Activated CD8-positive, alpha-beta memory T cell treated with anti-CD3 and anti-CD28 coated beads, Interleukin-2, amount 10 ng/mL, durations not matched to agents 7 days and 5 days (primary cell): Measurements from ENCODE around the gene CD7. TPM values are rescaled to one million over a fixed set of nuclear protein-coding genes. Genes with fewer than 3 reads are reported as not detected.
"Not testable (repeated sequence)": the region's sequence is repeated elsewhere in the genome, so short reads cannot be mapped to it uniquely, and the experiment has no call there.

Source experiments
- ATAC-seq: fragments of 150-1000 bp; cut with Tn5 transposase; one replicate; pipeline ENCODE4 v1.10.0; 2021; ENCODE audit warnings: moderate library complexity
- CTCF ChIA-PET: fragments of 350-600 bp; sonication (Branson Sonifier 250); formaldehyde crosslinking; loops from one replicate; lab custom pipeline; 2021; ENCODE audit warnings: antibody characterized with exemption; lab: Charles Lee
- DNase-seq: peaks from one replicate; pipeline ENCODE4 v3.0.0-alpha.2; 2020
- H3K27ac Mint-ChIP-seq: one replicate; pipeline ENCODE4 v1.8.0; 2021; ENCODE audit warnings: mild to moderate bottlenecking, mixed read lengths
- H3K27me3 Mint-ChIP-seq: one replicate; pipeline ENCODE4 v1.8.0; 2021; ENCODE audit warnings: mixed read lengths
- H3K36me3 Mint-ChIP-seq: one replicate; pipeline ENCODE4 v1.8.0; 2021; ENCODE audit warnings: mild to moderate bottlenecking, mixed read lengths
- H3K4me1 Mint-ChIP-seq: one replicate; pipeline ENCODE4 v1.8.0; 2021; ENCODE audit warnings: mixed read lengths
- H3K4me3 Mint-ChIP-seq: one replicate; pipeline ENCODE4 v1.8.0; 2021; ENCODE audit warnings: mild to moderate bottlenecking, moderate library complexity, mixed read lengths
- H3K9me3 Mint-ChIP-seq: one replicate; pipeline ENCODE4 v1.8.0; 2022; ENCODE audit warnings: low read depth, mixed read lengths
- total RNA-seq, 2 experiments: library from RNA; stranded (reverse); gene quantifications; one replicate each; pipeline ENCODE4 v1.2.3, GENCODE V29; 2021

CD7 gene
- total RNA-seq, 2 experiments from 2014 or later: 307 to 417 TPM

DNA sequence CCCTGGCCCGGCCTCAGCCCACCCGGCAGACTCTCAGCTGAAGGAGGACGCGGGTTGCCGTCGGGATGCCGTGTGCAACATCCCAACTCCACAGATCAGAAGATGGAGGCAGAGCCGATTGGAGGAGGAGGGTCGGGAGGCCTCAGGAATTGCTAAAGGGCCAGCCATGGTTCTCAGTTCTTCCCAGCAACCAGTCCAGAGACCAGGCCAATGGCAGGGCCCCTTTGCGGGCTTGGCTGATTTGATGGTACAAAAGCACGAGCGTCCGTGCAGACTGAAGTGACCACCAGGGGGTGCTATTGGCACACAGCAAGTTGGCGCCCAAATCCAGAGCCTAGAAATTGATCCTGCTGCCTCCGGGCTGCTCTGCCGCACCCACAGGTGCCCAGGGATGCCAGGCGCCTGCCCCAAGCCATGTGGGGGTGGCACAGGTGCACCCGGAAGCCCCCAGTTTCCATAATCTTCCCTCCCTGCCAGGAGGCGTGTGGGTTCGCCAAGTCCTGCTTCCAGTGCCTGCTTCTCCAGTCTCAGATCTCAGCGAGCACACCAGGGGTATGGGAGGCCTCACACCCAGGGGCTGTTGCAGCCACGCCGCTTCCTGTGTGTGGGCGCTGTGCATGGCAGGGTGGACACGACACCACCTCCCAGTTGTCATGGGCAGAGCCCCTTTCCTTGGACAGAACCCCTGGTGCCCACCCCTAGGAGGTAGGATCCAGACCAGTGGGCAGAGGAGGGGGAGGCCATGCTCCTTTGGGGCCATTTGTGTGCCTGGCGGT, 34.5 kb upstream of the CD7 start:
- peaks cover 12% of the 10 kb centered on the region for H3K4me1 Mint-ChIP-seq
- DNase-seq: peak; percentile 88
- H3K4me3 Mint-ChIP-seq: no peak overlapping the region
- H3K36me3 Mint-ChIP-seq: no peaks in the 10 kb centered on the region
- no peak overlapping the region for H3K27ac Mint-ChIP-seq
- no peaks in the 10 kb centered on the region for H3K9me3 Mint-ChIP-seq
- CTCF ChIA-PET: interaction anchor here (0.7 to 2.9 kb wide), 16 partner anchors 14 to 322 kb away, joined by 3 to 8 read pairs (median 4); partner anchors contain the start of genes HEXD and SECTM1
- ATAC-seq: peak; percentile 87
- H3K27me3 Mint-ChIP-seq: peaks cover 13% of the 10 kb centered on the region

GRCh38 chr17:82351254-82351712, 33.9 kb upstream of the CD7 start:
- CTCF ChIA-PET: interaction anchor here (0.9 to 2.9 kb wide), 16 partner anchors 13 to 321 kb away, joined by 3 to 16 read pairs (median 4); partner anchors contain the start of genes HEXD and SECTM1
- Mint-ChIP-seq H3K27me3 (peaks cover 20% of the 10 kb centered on the region), H3K27ac (no peak overlapping the region), H3K9me3 (no peaks in the 10 kb centered on the region), H3K4me3 (no peak overlapping the region), H3K36me3 (no peaks in the 10 kb centered on the region), H3K4me1 (peaks cover 18% of the 10 kb centered on the region)
- no peak for ATAC-seq
- DNase-seq: no peak

GRCh38 chr17:82350182-82351030, 33.0 kb upstream of the CD7 start:
- Mint-ChIP-seq H3K4me1 (peaks cover 18% of the 10 kb centered on the region), H3K36me3 (no peaks in the 10 kb centered on the region)
- peak; percentile 48 for ATAC-seq

GRCh38 chr17:82349287-82349701, 31.9 kb upstream of the CD7 start:
- H3K27ac Mint-ChIP-seq: no peak overlapping the region
- H3K36me3 Mint-ChIP-seq: no peaks in the 10 kb centered on the region
- ATAC-seq: no peak
- H3K9me3 Mint-ChIP-seq: no peaks in the 10 kb centered on the region
- DNase-seq: no peak
- peaks cover 18% of the 10 kb centered on the region for H3K27me3 Mint-ChIP-seq
- no peak overlapping the region for H3K4me3 Mint-ChIP-seq
- H3K4me1 Mint-ChIP-seq: peaks cover 18% of the 10 kb centered on the region
- CTCF ChIA-PET: interaction anchor here (0.8 to 2.9 kb wide), 11 partner anchors 15 to 113 kb away, joined by 3 to 16 read pairs (median 5); partner anchors contain the start of genes HEXD and SECTM1

More at GRCh38 chr17:82350182-82351030, 33.0 kb upstream of the CD7 start:
- CTCF ChIA-PET: interaction anchor here (0.8 to 2.9 kb wide), 21 partner anchors 13 to 320 kb away, joined by 3 to 16 read pairs (median 4); partner anchors contain the start of genes HEXD and SECTM1
- H3K27ac Mint-ChIP-seq: no peak overlapping the region
- no peaks in the 10 kb centered on the region for H3K9me3 Mint-ChIP-seq
- no peak overlapping the region for H3K4me3 Mint-ChIP-seq
- peak; percentile 64 for DNase-seq
- peaks cover 18% of the 10 kb centered on the region for H3K27me3 Mint-ChIP-seq

- H3K36me3 Mint-ChIP-seq: no peaks in the 10 kb centered on the region
- no peak overlapping the region for H3K27ac Mint-ChIP-seq
- ATAC-seq: no peak
- peaks cover 18% of the 10 kb centered on the region for H3K4me1 Mint-ChIP-seq
- CTCF ChIA-PET: interaction anchor here (1.0 to 2.9 kb wide), 3 partner anchors 15 to 66 kb away, joined by 3 to 16 read pairs (median 8); no protein-coding TSS in a partner anchor
- H3K27me3 Mint-ChIP-seq: peaks cover 18% of the 10 kb centered on the region
- H3K4me3 Mint-ChIP-seq: no peak overlapping the region
- H3K9me3 Mint-ChIP-seq: no peaks in the 10 kb centered on the region
- DNase-seq: no peak
Measured at GRCh38 chr17:82348866-82349265, 31.5 kb upstream of the CD7 start.

GRCh38 chr17:82348434-82348833, 31.0 kb upstream of the CD7 start:
- H3K4me3 Mint-ChIP-seq: no peak overlapping the region
- H3K36me3 Mint-ChIP-seq: no peaks in the 10 kb centered on the region
- CTCF ChIA-PET: interaction anchor here (1.0 to 2.9 kb wide), 2 partner anchors 15 to 66 kb away, joined by 3 to 16 read pairs; no protein-coding TSS in a partner anchor

DNA sequence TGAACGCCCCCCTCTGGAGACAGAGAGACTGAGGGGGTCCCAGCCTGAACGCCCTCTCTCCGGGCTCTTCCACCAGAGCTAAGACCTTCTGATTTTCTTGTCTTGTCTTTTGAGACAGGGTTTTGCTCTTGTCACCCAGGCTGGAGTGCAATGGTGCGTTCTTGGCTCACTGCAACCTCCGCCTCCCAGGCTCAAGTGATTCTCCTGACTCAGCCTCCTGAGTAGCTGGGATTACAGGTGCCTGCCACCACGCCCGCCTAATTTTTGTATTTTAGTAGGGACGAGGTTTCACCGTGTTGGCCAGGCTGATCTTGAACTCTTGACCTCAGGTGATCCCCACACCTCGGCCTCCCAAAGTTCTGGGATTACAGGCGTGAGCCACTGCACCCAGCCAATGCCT, 30.6 kb upstream of the CD7 start:
- DNase-seq, H3K9me3 Mint-ChIP-seq, H3K27ac Mint-ChIP-seq, ATAC-seq, H3K4me3 Mint-ChIP-seq, H3K36me3 Mint-ChIP-seq: not testable (repeated sequence)
- Mint-ChIP-seq H3K27me3 (peaks cover 20% of the 10 kb centered on the region), H3K4me1 (peaks cover 18% of the 10 kb centered on the region)
- CTCF ChIA-PET: interaction anchor here (0.6 kb wide), 1 partner anchor 112 kb away, joined by 3 read pairs; no protein-coding TSS in a partner anchor

More at GRCh38 chr17:82348434-82348833, 31.0 kb upstream of the CD7 start:
- ATAC-seq (no peak), DNase-seq (no peak)
- no peak overlapping the region for H3K27ac Mint-ChIP-seq
- H3K27me3 Mint-ChIP-seq: peaks cover 18% of the 10 kb centered on the region
- H3K9me3 Mint-ChIP-seq: no peaks in the 10 kb centered on the region
- H3K4me1 Mint-ChIP-seq: peaks cover 18% of the 10 kb centered on the region

- no peaks in the 10 kb centered on the region for H3K36me3 Mint-ChIP-seq
- H3K4me3 Mint-ChIP-seq: no peak overlapping the region
- CTCF ChIA-PET: interaction anchor here (1.0 kb wide), 1 partner anchor 110 kb away, joined by 3 read pairs; no protein-coding TSS in a partner anchor
- no peak overlapping the region for H3K27ac Mint-ChIP-seq
- no peak for ATAC-seq
- H3K4me1 Mint-ChIP-seq: peaks cover 13% of the 10 kb centered on the region
- no peaks in the 10 kb centered on the region for H3K9me3 Mint-ChIP-seq
- peaks cover 21% of the 10 kb centered on the region for H3K27me3 Mint-ChIP-seq
- no peak for DNase-seq
Measured at GRCh38 chr17:82346342-82347300, 29.2 kb upstream of the CD7 start.

DNA sequence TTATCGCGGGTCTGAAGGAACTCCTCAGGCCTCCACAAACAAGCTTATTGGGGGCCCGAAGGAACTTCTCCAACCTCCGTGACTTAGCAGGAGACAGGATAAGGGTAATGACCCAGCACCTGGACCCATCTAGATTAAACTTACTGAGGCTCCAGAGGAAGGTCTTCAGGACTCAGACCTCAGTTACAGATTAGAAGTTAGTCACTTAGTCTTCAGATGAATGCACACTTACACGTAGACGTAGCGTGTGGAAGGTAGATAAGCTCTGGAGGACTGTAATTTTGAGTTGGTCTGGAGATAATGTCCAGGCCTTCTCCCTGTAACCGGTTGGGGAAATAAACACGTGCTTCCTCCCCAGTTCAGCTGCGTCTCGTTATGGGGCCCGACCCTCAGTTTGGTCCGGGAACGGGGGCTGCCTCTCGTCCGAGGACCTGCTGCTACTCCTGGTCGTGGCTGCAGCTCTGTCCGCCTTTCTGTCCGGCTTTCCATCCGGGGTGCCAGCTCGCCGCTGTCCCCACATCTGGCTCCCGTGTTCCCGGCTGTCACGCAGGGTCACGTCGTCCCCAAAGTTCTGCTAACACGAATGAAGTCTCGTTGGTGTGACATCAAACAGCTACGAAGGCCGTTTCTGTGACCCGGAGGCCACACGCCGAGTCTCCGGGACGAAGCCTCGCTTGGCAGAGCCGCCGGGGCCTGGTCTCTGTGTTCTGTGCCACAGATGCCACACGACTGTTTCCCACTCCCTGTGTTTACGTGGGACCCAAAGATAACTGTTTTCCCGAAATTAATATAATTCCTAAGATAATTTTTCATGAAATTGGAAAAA, 28.0 kb upstream of the CD7 start:
- Mint-ChIP-seq H3K4me1 (peaks cover 6% of the 10 kb centered on the region), H3K4me3 (no peak overlapping the region), H3K36me3 (no peaks in the 10 kb centered on the region), H3K9me3 (no peaks in the 10 kb centered on the region), H3K27me3 (peaks cover 21% of the 10 kb centered on the region), H3K27ac (no peak overlapping the region)
- ATAC-seq (no peak), DNase-seq (no peak)
- CTCF ChIA-PET: interaction anchor here (1.0 to 1.4 kb wide), 2 partner anchors 24 to 109 kb away, joined by 3 read pairs; no protein-coding TSS in a partner anchor

DNA sequence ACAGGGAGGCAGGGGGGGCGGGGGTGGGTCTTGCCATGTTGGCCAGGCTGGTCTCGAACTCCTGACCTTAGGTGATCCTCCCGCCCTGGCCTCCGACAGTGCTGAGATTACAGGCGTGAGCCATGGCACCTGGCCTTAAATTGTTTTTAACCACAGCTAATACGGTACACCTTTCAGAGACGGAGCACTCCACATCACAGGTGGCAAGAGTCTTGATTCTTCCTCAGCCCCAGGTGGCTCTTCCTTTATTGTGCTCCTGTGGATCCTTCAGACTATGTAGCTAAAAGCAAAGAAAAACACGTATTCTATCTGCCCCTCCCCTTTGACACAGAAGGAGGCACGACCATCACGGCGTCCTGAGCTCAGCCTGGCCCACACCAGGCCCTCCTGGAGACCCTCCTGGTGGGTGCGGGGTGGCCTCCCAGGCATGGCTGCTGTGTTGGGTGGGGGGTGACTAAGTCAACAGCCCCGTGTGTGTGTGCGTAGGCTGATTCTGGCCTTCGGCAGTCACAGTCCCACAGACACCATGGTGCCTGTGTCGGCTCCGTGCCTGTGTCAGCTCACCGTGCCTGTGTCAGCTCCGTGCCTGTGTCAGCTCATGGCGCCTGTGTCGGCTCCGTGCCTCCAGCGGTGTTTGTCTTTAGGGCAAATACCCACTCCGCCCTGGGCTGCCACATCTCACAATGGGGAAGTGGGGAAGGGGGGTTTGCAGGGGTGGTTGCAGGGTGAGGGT, 26.9 kb upstream of the CD7 start:
- no peaks in the 10 kb centered on the region for H3K9me3 Mint-ChIP-seq
- CTCF ChIA-PET: interaction anchor here (1.4 kb wide), 1 partner anchor 23 kb away, joined by 3 read pairs; no protein-coding TSS in a partner anchor
- H3K27me3 Mint-ChIP-seq: peaks cover 18% of the 10 kb centered on the region
- H3K27ac Mint-ChIP-seq: no peak overlapping the region
- DNase-seq (no peak), ATAC-seq (no peak)
- H3K4me1 Mint-ChIP-seq: peaks cover 6% of the 10 kb centered on the region
- no peak overlapping the region for H3K4me3 Mint-ChIP-seq
- no peaks in the 10 kb centered on the region for H3K36me3 Mint-ChIP-seq

DNA sequence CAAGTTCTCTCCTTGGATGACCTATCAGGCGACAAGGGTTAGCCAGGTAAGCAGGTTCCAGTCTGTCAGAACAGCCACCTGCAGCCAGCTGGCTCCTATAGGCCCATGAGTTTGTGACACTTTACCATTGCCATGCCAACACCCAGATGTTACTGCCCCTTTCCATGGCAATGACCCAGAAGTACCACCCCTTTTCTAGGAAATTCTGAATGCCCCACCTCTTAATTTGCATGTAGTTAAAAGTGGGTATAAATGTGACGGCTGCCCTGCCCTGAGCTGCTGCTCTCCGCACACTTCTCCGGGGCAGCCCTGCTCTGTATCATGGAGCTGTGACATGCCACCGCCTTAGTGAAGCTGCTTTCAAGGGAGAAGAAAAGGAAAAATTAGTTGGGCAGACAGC, 26.2 kb upstream of the CD7 start:
- Mint-ChIP-seq H3K9me3 (no peaks in the 10 kb centered on the region), H3K27ac (no peak overlapping the region), H3K36me3 (no peaks in the 10 kb centered on the region), H3K4me3 (no peak overlapping the region), H3K27me3 (peaks cover 12% of the 10 kb centered on the region), H3K4me1 (peaks cover 6% of the 10 kb centered on the region)
- ATAC-seq (no peak), DNase-seq (no peak)
- CTCF ChIA-PET: no interaction called here
